Activated B cell treated with CpG ODN at 0.5 μM for 24 hours (primary cell): Measurements from ENCODE around the gene MRPS35. TPM values are rescaled to one million over a fixed set of nuclear protein-coding genes. Genes with fewer than 3 reads are reported as not detected.

Experiments
- ATAC-seq: fragments of 200-7000 bp; cut with Tn5 transposase; one replicate; pipeline ENCODE4 v1.10.0; 2021; ENCODE audit warnings: low read depth, mild to moderate bottlenecking, moderate library complexity
- CTCF ChIA-PET: fragments of 350-600 bp; sonication (Branson Sonifier 250); formaldehyde crosslinking; loops from one replicate; lab custom pipeline; 2021; ENCODE audit warnings: antibody characterized with exemption; lab: Charles Lee
- POLR2A ChIA-PET: fragments of 350-600 bp; sonication (Branson Sonifier 250); formaldehyde crosslinking; loops from one replicate; lab custom pipeline; 2021; ENCODE audit warnings: antibody characterized with exemption; lab: Charles Lee
- DNase-seq: peaks from one replicate; pipeline ENCODE4 v3.0.0; 2022
- H3K27ac Mint-ChIP-seq: one replicate; pipeline ENCODE4 v1.8.0; 2020; ENCODE audit warnings: mixed read lengths
- H3K27me3 Mint-ChIP-seq: one replicate; pipeline ENCODE4 v1.8.0; 2021; ENCODE audit warnings: mixed read lengths
- H3K36me3 Mint-ChIP-seq: one replicate; pipeline ENCODE4 v1.8.0; 2021; ENCODE audit warnings: low read depth, mixed read lengths
- H3K4me1 Mint-ChIP-seq: one replicate; pipeline ENCODE4 v1.8.0; 2021; ENCODE audit warnings: mixed read lengths
- H3K4me3 Mint-ChIP-seq: one replicate; pipeline ENCODE4 v1.8.0; 2020; ENCODE audit warnings: mild to moderate bottlenecking, mixed read lengths
- H3K9me3 Mint-ChIP-seq: one replicate; pipeline ENCODE4 v1.8.0; 2020; ENCODE audit warnings: mixed read lengths
- CTCF ChIP-seq: fragments of 200-600 bp; IDR thresholded peaks from one replicate; pipeline ENCODE4 v1.8.0; 2022; ENCODE audit warnings: antibody characterized with exemption, mild to moderate bottlenecking
- intact Hi-C: fragments of 100-400 bp; cut with micrococcal nuclease; formaldehyde crosslinking; loops from one replicate; pipeline ENCODE4 v1.15.1; 2024
- total RNA-seq: library from RNA; stranded (reverse); gene quantifications from 2 replicates; pipeline ENCODE4 v1.2.3, GENCODE V29; 2022

Gene MRPS35
- total RNA-seq, 1 donor from 2014 or later, result 36.2 TPM

DNA sequence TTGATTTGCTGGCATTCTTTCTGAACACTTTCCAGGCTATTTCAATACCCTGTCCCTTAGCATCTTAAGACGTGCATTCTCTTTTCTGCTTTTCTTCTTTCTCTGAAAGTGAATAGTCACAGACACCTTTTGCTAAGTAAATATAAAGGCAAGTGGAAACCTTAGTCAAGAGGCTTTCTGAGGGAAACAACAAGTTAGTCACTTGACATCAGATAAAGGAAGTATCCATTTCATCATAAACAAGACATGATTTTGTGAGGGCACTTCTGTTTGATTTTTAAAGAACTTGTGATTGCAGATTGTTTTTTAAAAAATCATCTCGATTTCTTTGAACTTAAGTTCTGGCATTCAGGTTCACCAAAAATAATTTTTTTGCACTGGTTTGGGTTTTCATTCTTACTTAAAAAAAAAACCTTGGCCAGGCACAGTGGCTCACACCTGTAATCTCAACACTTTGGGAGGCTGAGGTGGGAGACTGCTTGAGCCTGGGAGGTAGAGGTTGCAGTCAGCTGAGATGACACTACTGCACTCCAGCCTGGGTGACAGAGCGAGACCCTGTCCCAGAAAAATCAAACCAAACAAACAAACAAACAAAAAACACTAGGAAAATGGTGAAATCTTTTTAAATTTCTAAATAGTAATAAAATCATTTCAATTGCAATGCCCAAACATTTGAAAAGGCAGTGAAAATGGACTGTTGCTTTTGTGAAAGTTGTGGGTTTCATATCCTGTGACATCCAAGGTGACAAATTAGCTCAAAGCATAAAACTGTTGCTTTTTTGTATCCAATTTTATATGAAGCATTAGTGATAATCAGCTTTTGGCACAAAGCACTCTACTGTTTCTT lies 61.1 kb downstream of the MRPS35 start:
- ChIA-PET POLR2A (interaction anchor here (0.5 to 0.8 kb wide), 2 partner anchors 8 to 11 kb away, joined by 3 read pairs; partner anchors contain the start of genes KLHL42 and MANSC4), CTCF (no interaction called here)
- Mint-ChIP-seq H3K9me3 (no peaks in the 10 kb centered on the region), H3K27me3 (no peaks in the 10 kb centered on the region), H3K27ac (no peak overlapping the region), H3K4me1 (no peaks in the 10 kb centered on the region), H3K36me3 (no peaks in the 10 kb centered on the region), H3K4me3 (no peak overlapping the region)
- TF ChIP-seq CTCF, result no peak
- intact Hi-C loops, result no loop called here
- no peak for ATAC-seq
- no peak for DNase-seq

DNA sequence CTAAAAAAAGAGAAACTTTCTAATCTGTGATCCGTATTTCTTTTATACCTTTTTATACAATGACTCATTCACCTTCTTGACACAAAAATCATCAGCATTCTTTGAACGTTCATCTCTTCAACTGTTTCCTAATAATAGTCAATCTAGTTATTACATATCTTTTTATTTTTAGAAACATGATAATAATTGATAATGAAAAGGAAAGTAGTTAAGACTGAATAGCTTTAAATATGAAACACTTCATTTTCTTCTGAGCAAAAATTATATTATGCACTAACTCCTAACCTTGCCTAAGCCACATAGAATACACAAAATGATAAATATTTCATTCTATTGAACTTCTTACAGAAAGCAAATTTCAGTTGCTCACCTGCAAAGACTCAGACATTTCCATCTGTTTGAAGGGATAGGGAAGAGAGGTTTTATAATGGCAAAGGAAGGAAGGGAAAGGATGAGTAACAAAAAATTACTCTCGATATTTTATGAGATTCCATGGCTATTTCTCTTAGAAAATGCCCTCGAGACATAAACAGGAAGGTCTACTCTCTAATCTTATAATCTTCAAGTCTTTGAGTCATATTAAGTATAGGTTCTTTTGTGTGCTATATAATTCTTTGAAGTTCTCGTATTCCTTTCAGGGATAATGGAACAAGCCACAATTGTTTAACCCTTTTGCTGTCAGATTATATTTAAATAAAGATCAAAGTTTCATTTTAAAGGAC lies 61.9 kb downstream of the MRPS35 start:
- DNase-seq (no peak), ATAC-seq (no peak)
- Mint-ChIP-seq H3K27me3 (no peaks in the 10 kb centered on the region), H3K36me3 (no peaks in the 10 kb centered on the region), H3K9me3 (no peaks in the 10 kb centered on the region), H3K4me3 (no peak overlapping the region), H3K27ac (no peak overlapping the region), H3K4me1 (no peaks in the 10 kb centered on the region)
- TF ChIP-seq CTCF, result no peak
- CTCF ChIA-PET, result no interaction called here
- intact Hi-C loops, result no loop called here
- POLR2A ChIA-PET, result no interaction called here

GRCh38 chr12:27777141-27777540 lies 66.5 kb downstream of the MRPS35 start:
- intact Hi-C loops, result loop anchor here (5.0 kb wide), 2 partner anchors 255 to 1605 kb away; partner anchors contain the start of genes ERGIC2 and PPFIBP1
- ATAC-seq (no peak), DNase-seq (no peak)
- Mint-ChIP-seq H3K27me3 (no peaks in the 10 kb centered on the region), H3K36me3 (peaks cover 3% of the 10 kb centered on the region), H3K27ac (no peak overlapping the region), H3K4me1 (peaks cover 22% of the 10 kb centered on the region), H3K9me3 (no peaks in the 10 kb centered on the region), H3K4me3 (no peak overlapping the region)
- ChIA-PET POLR2A (no interaction called here), CTCF (no interaction called here)
- no peak for TF ChIP-seq CTCF

DNA sequence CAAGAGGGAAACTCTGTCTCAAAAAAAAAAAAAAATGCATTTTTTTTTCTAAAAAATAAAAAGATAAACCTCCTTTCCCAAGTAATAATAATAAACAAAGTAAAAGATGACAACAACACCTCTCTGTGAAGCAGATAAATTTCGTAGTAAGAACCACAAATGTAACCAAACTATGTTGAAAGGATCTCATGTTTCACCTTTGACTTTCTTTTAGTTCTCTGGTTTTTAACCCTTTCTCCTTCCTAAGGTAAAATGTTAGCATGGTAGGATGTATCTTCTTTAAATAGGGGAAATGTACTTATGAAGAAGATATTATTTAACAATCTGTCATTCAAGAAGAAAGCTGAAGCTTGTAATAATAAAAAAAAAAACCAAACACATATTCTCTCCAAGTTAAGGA lies 67.6 kb downstream of the MRPS35 start:
- no peak for TF ChIP-seq CTCF
- no peak overlapping the region for H3K27ac Mint-ChIP-seq
- intact Hi-C loops, result loop anchor here (5.0 kb wide), 2 partner anchors 256 to 1604 kb away; partner anchors contain the start of genes ERGIC2 and PPFIBP1
- no peaks in the 10 kb centered on the region for H3K27me3 Mint-ChIP-seq
- peak overlapping the region; percentile 54 for H3K4me3 Mint-ChIP-seq
- H3K36me3 Mint-ChIP-seq, result peaks cover 6% of the 10 kb centered on the region
- no peaks in the 10 kb centered on the region for H3K9me3 Mint-ChIP-seq
- ATAC-seq (no peak), DNase-seq (no peak)
- ChIA-PET CTCF (no interaction called here), POLR2A (no interaction called here)
- H3K4me1 Mint-ChIP-seq, result peaks cover 28% of the 10 kb centered on the region
